GM18502 (cell line): ENCODE measurements around the gene ANKEF1.

ENCODE experiments used
- ATAC-seq: cut with Tn5 transposase; IDR thresholded peaks from one replicate; pipeline ENCODE4 v1.9.1; 2021; ENCODE audit warnings: mild to moderate bottlenecking; ENCODE audit not compliant: unreplicated experiment, poor library complexity

ANKEF1 gene

GRCh38 chr20:10077886-10078285 is 43.1 kb downstream of the ANKEF1 start:
- ATAC-seq, result no peak

- no peak for ATAC-seq
These were observed 43.6 kb downstream of the ANKEF1 start for GRCh38 chr20:10078403-10078802.

- no peak for ATAC-seq
These were observed 45.2 kb downstream of the ANKEF1 start for GRCh38 chr20:10079964-10080363.

GRCh38 chr20:10080574-10080973 is 45.8 kb downstream of the ANKEF1 start:
- ATAC-seq, result no peak

GRCh38 chr20:10089871-10090587 is 55.2 kb downstream of the ANKEF1 start:
- ATAC-seq, result no peak

- peak; percentile 85 for ATAC-seq
These were observed 55.9 kb downstream of the ANKEF1 start for GRCh38 chr20:10090588-10091166.

GRCh38 chr20:10093087-10093591 is 58.4 kb downstream of the ANKEF1 start:
- ATAC-seq, result no peak

- ATAC-seq, result no peak
These were observed 59.9 kb downstream of the ANKEF1 start for GRCh38 chr20:10094566-10095173.

- no peak for ATAC-seq
These were observed 62.0 kb downstream of the ANKEF1 start for GRCh38 chr20:10096790-10097189.

- ATAC-seq, result no peak
These were observed 70.3 kb downstream of the ANKEF1 start for GRCh38 chr20:10105046-10105445.
